Measurements from ENCODE around the gene NDUFAF7.

The NDUFAF7 gene

GRCh38 chr2:37188570-37188969 is 42.9 kb upstream of the NDUFAF7 start, which contains the start of gene SULT6B1:
TSS of gene SULT6B1 (minus strand) at chr2:37188670. CDS start at chr2:37188640, 30 bp downstream.
- TF ChIP-seq OSR1 (CRISPR knock-in tag; IDR thresholded peaks at IDR 0.05) (no peak), ZFP30 (CRISPR knock-in tag; IDR thresholded peaks at IDR 0.05) (no peak), ZC3H10 (CRISPR knock-in tag; IDR thresholded peaks at IDR 0.05) (no peak), PATZ1 (CRISPR knock-in tag; IDR thresholded peaks at IDR 0.05; ENCODE audit: borderline replicate concordance) (no peak), CSDC2 (CRISPR knock-in tag; IDR thresholded peaks at IDR 0.05) (no peak), SNAI2 (CRISPR knock-in tag; IDR thresholded peaks at IDR 0.05) (no peak), RARB (CRISPR knock-in tag; IDR thresholded peaks at IDR 0.05) (no peak), ESRRG (CRISPR knock-in tag; IDR thresholded peaks at IDR 0.05) (no peak), TCF4 (CRISPR knock-in tag; IDR thresholded peaks at IDR 0.05; ENCODE audit: borderline replicate concordance) (no peak), ISL1 (CRISPR knock-in tag; IDR thresholded peaks at IDR 0.05) (no peak), PPARA (CRISPR knock-in tag; IDR thresholded peaks at IDR 0.05; ENCODE audit: borderline replicate concordance) (no peak), TSHZ2 (CRISPR knock-in tag; IDR thresholded peaks at IDR 0.05) (no peak), ZNF565 (CRISPR knock-in tag; conservative IDR thresholded peaks at IDR 0.05; ENCODE audit: low read depth) (no peak), ZNF70 (CRISPR knock-in tag; IDR thresholded peaks at IDR 0.05) (no peak), ZNF8 (CRISPR knock-in tag; IDR thresholded peaks at IDR 0.05) (no peak), GLIS3 (CRISPR knock-in tag; IDR thresholded peaks at IDR 0.05) (no peak), CSRNP3 (CRISPR knock-in tag; IDR thresholded peaks at IDR 0.05) (no peak), ARNTL (CRISPR knock-in tag; IDR thresholded peaks at IDR 0.05; ENCODE audit: borderline replicate concordance, low read depth) (no peak), CREB5 (CRISPR knock-in tag; IDR thresholded peaks at IDR 0.05; ENCODE audit: low read depth) (no peak)

GRCh38 chr2:37189452-37190153 is 41.9 kb upstream of the NDUFAF7 start:
- peak; percentile 95 for ATAC-seq
- TF ChIP-seq RARB (CRISPR knock-in tag; IDR thresholded peaks at IDR 0.05) (no peak), ZFP3 (CRISPR knock-in tag; IDR thresholded peaks at IDR 0.05) (no peak), ARNTL (CRISPR knock-in tag; IDR thresholded peaks at IDR 0.05; ENCODE audit: borderline replicate concordance, low read depth) (no peak), PATZ1 (CRISPR knock-in tag; IDR thresholded peaks at IDR 0.05; ENCODE audit: borderline replicate concordance) (no peak), TCF4 (CRISPR knock-in tag; IDR thresholded peaks at IDR 0.05; ENCODE audit: borderline replicate concordance) (no peak)

More at GRCh38 chr2:37188570-37188969, 42.9 kb upstream of the NDUFAF7 start, which contains the start of gene SULT6B1:
- no peak for ATAC-seq

- ATAC-seq = no peak
- TF ChIP-seq POU6F1 (CRISPR knock-in tag; IDR thresholded peaks at IDR 0.05; ENCODE audit: borderline replicate concordance, low read depth) (no peak), ZNF8 (CRISPR knock-in tag; IDR thresholded peaks at IDR 0.05) (no peak), CREB5 (CRISPR knock-in tag; IDR thresholded peaks at IDR 0.05; ENCODE audit: low read depth) (no peak), GLIS3 (CRISPR knock-in tag; IDR thresholded peaks at IDR 0.05) (no peak), TOX (CRISPR knock-in tag; IDR thresholded peaks at IDR 0.05; ENCODE audit: borderline replicate concordance) (no peak), ZFP3 (CRISPR knock-in tag; IDR thresholded peaks at IDR 0.05) (no peak), PATZ1 (CRISPR knock-in tag; IDR thresholded peaks at IDR 0.05; ENCODE audit: borderline replicate concordance) (no peak), OSR1 (CRISPR knock-in tag; IDR thresholded peaks at IDR 0.05) (no peak), CSDC2 (CRISPR knock-in tag; IDR thresholded peaks at IDR 0.05) (no peak), ZNF565 (CRISPR knock-in tag; conservative IDR thresholded peaks at IDR 0.05; ENCODE audit: low read depth) (no peak), ZFP30 (CRISPR knock-in tag; IDR thresholded peaks at IDR 0.05) (no peak)
Measured at GRCh38 chr2:37190290-37190689, 41.2 kb upstream of the NDUFAF7 start.

Data from SK-N-SH treated with all-trans-retinoic acid at 6 μM for 48 hours (cell line).